Neural crest cell (in vitro differentiated cells): Measurements from ENCODE around the gene A4GALT. TPM values are rescaled to one million over a fixed set of nuclear protein-coding genes. Genes with fewer than 3 reads are reported as not detected.

ENCODE experiments used
- DNase-seq: peaks from one replicate; pipeline ENCODE4 v3.0.0; 2021; ENCODE audit warnings: low read depth, mixed read lengths, low spot score
- H3K27ac Mint-ChIP-seq: one replicate; pipeline ENCODE4 v1.8.0; 2021; ENCODE audit warnings: mild to moderate bottlenecking, mixed read lengths; ENCODE audit not compliant: unreplicated experiment
- H3K27me3 Mint-ChIP-seq: 2 replicates; pipeline ENCODE4 v1.8.0; 2021; ENCODE audit warnings: low read depth, mild to moderate bottlenecking, mixed read lengths
- H3K36me3 Mint-ChIP-seq: 2 replicates; pipeline ENCODE4 v1.8.0; 2021; ENCODE audit warnings: low read depth, mild to moderate bottlenecking, mixed read lengths
- H3K4me1 Mint-ChIP-seq: 2 replicates; pipeline ENCODE4 v1.8.0; 2021; ENCODE audit warnings: mixed read lengths
- H3K4me3 Mint-ChIP-seq: one replicate; pipeline ENCODE4 v1.8.0; 2021; ENCODE audit warnings: mild to moderate bottlenecking, mixed read lengths
- H3K9me3 Mint-ChIP-seq: 2 replicates; pipeline ENCODE4 v1.8.0; 2021; ENCODE audit warnings: mixed read lengths
- total RNA-seq: library from RNA; stranded (reverse); gene quantifications from 2 replicates; pipeline ENCODE4 v1.2.1, GENCODE V29; 2021
- TF ChIP-seq, protein P1 (sequence below): fragments of 200-600 bp; sonication (generic); conservative IDR thresholded peaks from 2 replicates; pipeline ENCODE4 v1.5.0; 2021; ENCODE audit warnings: antibody characterized with exemption, mild to moderate bottlenecking

Gene A4GALT
- total RNA-seq, 1 donor from 2014 or later: 0.35 TPM

DNA sequence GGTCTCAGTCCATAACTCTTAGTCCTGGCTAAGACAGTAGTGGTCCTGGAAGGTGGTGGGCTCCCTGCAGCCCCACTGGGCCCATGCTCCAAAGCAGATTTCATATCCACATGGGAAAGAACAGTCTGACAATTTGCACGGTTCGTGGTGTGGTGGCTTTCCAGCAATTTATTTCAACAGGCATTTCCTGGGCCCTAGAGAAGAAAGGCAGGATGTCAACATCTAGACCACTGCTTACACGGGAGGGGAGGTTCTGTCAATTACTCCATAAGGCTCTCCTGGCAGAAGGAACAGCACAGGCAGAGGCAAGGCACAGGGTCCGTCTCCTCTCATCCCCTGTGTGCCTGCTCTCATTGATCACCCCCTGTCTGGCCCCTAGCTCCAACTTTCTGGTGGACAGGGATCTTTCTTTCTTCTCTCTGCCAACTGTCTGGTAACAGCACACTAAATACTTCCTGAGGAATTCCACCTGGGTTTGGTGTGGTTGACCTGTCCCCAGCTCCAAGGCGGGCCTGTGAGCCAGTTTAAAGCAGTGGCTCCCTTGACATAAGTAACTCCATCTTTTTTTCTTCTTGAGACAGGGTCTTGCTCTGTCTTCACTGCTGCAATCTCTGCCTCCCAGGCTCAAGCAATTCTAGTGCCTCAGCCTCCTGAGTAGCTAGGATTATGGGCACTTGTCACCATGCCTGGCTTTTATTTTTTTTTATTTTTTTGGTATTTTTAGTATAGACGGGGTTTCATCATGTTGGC lies 5.1 kb upstream of the A4GALT start:
- H3K4me3 Mint-ChIP-seq: no peak overlapping the region
- TF ChIP-seq, protein P1, sequence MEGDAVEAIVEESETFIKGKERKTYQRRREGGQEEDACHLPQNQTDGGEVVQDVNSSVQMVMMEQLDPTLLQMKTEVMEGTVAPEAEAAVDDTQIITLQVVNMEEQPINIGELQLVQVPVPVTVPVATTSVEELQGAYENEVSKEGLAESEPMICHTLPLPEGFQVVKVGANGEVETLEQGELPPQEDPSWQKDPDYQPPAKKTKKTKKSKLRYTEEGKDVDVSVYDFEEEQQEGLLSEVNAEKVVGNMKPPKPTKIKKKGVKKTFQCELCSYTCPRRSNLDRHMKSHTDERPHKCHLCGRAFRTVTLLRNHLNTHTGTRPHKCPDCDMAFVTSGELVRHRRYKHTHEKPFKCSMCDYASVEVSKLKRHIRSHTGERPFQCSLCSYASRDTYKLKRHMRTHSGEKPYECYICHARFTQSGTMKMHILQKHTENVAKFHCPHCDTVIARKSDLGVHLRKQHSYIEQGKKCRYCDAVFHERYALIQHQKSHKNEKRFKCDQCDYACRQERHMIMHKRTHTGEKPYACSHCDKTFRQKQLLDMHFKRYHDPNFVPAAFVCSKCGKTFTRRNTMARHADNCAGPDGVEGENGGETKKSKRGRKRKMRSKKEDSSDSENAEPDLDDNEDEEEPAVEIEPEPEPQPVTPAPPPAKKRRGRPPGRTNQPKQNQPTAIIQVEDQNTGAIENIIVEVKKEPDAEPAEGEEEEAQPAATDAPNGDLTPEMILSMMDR: no peak
- DNase-seq: no peak
- H3K27me3 Mint-ChIP-seq: peaks cover 35% of the 10 kb centered on the region
- H3K36me3 Mint-ChIP-seq: no peaks in the 10 kb centered on the region
- H3K27ac Mint-ChIP-seq: no peak overlapping the region
- peaks cover 19% of the 10 kb centered on the region for H3K4me1 Mint-ChIP-seq
- no peaks in the 10 kb centered on the region for H3K9me3 Mint-ChIP-seq

DNA sequence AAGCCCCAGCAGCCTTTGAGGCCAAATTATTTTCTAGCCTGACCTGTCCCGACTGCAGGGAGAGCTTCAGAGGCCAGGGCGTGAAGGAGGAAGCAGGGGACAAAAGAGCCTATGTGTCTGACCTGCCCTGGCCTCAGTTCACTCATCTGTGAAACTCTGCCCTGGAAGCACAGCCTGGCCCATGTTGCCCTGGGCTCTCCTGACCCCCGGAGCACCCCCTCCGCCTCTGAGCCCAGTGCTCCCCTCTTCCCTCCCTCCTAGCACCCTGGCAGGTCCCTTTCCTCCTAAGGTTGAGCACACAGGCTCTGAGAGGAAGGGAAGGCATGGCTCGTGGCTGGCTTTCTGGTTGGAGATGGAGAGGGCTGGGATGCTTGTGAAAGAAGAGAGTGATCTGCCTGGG lies 3.4 kb upstream of the A4GALT start:
- no peak for DNase-seq
- peaks cover 26% of the 10 kb centered on the region for H3K4me1 Mint-ChIP-seq
- peaks cover 47% of the 10 kb centered on the region for H3K27me3 Mint-ChIP-seq
- H3K36me3 Mint-ChIP-seq: no peaks in the 10 kb centered on the region
- no peaks in the 10 kb centered on the region for H3K9me3 Mint-ChIP-seq
- no peak overlapping the region for H3K4me3 Mint-ChIP-seq
- no peak overlapping the region for H3K27ac Mint-ChIP-seq
- TF ChIP-seq, protein P1: no peak

GRCh38 chr22:42721045-42721434 lies 370 bp upstream of the A4GALT start:
- H3K4me1 Mint-ChIP-seq: peaks cover 39% of the 10 kb centered on the region
- peaks cover 74% of the 10 kb centered on the region for H3K27me3 Mint-ChIP-seq
- no peak overlapping the region for H3K27ac Mint-ChIP-seq
- TF ChIP-seq, protein P1: no peak
- H3K9me3 Mint-ChIP-seq: no peaks in the 10 kb centered on the region
- DNase-seq: no peak
- H3K36me3 Mint-ChIP-seq: no peaks in the 10 kb centered on the region
- peak overlapping the region; percentile 58 for H3K4me3 Mint-ChIP-seq

DNA sequence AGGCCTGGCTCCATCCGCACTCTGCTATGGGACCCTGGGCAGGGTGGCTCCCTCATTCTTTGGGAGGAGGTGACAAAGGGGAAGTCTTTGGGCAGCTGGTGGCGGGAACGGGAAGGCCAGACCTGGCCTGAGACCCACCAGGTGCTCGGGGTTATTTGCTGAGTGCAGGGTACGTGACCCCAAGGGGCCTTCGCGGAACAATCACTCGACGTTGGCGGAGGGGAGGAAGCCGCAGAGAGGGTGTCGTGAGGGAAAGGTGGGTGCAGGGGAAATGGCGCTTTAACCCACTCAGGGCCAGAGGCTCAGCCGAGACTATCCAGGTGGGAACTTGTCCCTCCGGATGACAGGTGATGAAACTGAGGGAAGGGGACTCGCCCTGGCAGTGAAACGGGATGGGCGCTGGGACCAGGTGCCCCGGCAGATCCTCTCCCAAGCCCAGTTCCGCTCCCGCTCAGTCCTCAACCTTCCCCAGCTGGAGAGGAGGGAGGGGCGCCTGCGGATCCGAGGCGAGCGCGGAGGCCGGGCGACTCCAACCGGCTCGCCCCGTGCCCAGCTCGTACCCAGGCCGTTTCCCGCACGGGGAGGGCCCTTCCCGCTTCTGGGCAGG lies 911 bp downstream of the A4GALT start:
- no peak for DNase-seq
- TF ChIP-seq, protein P1: no peak
- Mint-ChIP-seq H3K9me3 (no peaks in the 10 kb centered on the region), H3K4me3 (peak overlapping the region; percentile 85), H3K27me3 (peaks cover 75% of the 10 kb centered on the region), H3K4me1 (peaks cover 39% of the 10 kb centered on the region), H3K27ac (no peak overlapping the region), H3K36me3 (no peaks in the 10 kb centered on the region)

- TF ChIP-seq, protein P1: peak; percentile 27
- H3K9me3 Mint-ChIP-seq: no peaks in the 10 kb centered on the region
- no peak overlapping the region for H3K27ac Mint-ChIP-seq
- no peak for DNase-seq
- peaks cover 37% of the 10 kb centered on the region for H3K4me1 Mint-ChIP-seq
- peaks cover 72% of the 10 kb centered on the region for H3K27me3 Mint-ChIP-seq
- no peaks in the 10 kb centered on the region for H3K36me3 Mint-ChIP-seq
- peak overlapping the region; percentile 85 for H3K4me3 Mint-ChIP-seq
These were observed 1.5 kb downstream of the A4GALT start for GRCh38 chr22:42719133-42719532.
